Measurements from ENCODE around the gene ABHD17B.
"Not testable (repeated sequence)": the region's sequence is repeated elsewhere in the genome, so short reads cannot be mapped to it uniquely, and the experiment has no call there.

Gene ABHD17B

DNA sequence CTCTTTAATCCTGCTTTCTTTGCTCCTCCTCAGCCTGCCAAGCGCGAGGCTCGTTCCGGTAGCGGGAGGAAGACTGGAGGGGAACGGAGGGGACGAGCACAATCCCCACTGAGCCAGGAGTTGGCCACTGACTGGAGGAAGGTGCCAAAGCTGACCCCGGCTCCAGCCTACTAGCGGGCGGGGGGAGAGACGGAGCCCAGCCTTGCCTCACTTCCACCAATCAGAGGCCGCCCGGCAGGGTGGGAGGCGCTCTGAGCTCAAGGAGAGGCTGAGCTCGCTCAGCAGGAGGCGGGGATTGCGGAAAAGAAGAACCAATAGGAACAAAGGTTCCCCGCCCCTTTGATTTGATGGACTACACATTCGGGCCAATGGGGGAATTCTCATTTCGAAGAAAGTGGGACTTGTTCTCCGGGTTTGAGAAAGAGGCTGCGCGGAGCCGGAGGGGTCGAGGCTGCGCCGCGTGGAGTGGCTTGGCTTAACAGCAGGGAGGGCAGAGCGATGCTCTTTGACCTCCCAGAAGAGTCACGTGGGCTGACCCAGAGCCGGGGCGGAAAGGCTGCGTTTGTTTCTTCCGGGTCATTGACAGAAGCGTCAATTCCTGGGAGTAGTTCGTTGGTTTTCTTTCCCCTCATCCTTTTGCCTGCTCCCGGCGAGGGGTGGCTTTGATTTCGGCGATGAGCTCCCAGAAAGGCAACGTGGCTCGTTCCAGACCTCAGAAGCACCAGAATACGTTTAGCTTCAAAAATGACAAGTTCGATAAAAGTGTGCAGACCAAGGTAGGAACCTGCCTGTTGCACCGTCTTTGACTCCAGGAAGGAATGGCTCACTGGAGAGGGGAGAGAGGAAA, at the start of gene ABHD17B, which contains the start of gene C9orf85:
TSS of gene ABHD17B (minus strand) at position 133 of the 847 bp plus-strand sequence. CDS start 36,113 bp downstream, outside the sequence.
TSS of gene C9orf85 (plus strand) at position 579 of the 847 bp plus-strand sequence. CDS start at position 675, 96 bp downstream.
- peak; percentile 88 to 91 for DNase-seq (ENCODE audit: low read depth in 2 of 2)

DNA sequence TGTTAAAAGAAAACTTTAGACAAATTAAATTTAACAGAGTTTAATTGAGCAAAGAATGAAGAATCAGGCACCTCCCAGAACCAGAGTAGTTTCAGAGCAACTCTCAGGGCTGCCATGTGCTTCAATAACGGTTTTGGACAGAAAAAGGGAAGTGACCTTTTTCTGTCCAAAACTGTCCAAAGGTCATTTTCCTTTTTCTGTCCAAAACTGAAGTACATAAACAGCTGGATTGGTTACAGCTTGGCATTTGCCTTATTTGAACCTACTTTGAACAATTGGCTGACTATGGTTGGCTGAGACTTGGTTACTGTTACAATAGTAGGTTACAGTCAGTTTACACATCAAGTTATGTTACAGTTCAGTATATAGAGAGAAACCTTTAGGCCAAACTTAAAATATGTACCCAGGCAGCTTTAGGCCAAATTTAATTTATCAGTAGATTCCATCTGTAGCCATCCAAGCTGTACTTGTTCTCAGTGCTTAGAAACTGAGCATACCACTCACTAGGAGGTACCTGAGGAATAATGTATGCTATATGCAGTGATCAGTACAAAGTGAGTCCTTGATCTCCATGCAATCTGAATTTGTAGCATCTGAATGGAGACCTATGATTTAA, 44.4 kb upstream of the ABHD17B start:
- DNase-seq (ENCODE audit: low read depth in 2 of 2), result no peak

DNA sequence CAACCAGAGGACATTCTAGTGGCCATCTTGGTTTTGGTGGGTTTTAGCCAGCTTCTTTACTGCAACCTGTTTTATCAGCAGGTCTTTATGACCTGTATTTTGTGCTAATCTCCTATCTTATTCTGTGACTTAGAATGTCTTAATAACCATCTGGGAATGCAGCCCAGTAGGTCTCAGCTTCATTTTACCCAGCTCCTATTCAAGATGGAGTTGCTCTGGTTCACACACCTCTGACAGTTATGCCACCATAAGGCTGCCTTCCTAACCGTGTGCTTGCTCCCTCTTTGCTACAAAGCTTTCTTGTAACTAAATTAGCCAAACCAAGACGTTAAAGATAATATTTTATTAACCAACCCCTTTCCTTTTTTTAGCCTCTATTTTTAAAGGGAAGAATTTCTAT, 43.7 kb upstream of the ABHD17B start:
- DNase-seq (ENCODE audit: low read depth in 2 of 2), result not testable (repeated sequence)

DNA sequence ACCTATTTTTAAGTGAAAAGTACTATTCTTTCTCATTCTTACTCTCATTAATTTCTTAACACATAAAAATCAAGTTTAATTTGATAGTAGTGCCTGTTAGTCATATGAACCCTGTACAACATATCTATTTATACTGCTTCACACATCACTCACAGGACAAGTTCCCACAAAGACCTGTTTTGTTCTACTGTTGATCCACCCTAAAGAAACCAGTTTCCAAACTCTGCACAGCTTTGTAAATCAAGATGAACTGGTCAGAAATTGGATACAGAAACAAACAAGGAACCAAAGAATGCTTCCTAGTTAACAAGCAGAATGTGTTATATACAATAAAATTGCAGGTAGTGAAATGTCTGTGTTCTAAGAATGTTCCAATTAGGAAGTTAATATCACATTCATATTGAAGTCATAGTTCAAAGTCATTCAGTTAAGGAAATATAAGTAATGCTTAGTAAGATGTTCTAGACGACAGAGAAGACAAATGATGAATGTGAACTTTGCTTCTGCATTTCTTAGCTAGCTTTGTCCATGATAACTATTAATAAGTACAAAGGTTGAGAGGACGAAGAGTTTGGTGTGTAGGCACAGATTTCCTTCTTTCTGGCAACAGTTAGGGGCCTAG, 33.9 kb upstream of the ABHD17B start:
- no peak for DNase-seq (ENCODE audit: low read depth in 2 of 2)

DNA sequence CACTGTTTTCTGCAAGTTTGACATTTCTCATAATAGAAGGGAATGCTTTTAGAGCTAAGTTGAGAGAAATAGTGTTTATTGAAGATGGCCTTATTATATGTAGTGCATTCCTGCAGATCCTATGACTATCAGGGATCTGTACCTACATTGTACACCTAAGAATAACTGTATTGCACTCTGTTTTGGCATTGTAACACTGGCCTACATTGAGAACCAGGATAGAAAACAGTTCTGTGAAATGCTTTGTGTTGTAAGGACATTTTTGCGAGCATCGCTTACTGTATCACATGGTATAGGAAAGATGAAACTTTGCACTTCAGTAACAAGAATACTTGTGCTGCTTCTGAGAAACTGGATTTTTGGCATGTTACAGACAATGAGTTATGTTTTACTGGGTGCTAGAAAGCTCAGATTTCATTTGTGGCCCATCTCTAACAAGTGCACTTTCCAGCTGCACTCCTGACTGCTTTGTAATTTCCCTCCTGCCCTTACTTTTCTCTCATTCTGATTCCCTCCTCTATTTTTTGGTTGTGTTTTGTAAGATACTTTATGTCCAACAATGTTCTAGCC, 31.1 kb upstream of the ABHD17B start:
- DNase-seq (ENCODE audit: low read depth in 2 of 2), result no peak

DNA sequence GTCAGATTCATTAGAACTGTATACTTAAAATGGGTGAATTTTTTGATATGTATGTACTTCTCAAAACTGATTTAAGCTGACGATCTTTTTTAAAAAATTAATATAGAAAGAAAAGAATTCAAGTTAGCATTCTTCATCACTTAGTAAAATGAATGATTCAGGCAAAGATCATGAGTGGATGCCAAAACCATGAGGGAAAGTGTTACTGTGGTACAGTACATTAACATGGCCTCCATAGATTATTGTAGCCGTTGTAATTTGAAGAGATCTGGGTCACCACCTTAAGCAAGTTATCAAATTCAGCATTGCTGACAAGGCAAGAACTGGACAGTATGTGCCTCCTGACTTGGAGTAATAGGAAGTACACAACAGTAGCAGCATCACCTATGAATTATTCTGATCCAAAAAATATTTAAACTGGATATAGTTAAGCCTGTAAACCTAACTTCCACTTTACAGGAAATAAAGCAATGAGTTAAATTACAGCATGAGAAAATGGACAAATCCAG, 30.1 kb upstream of the ABHD17B start:
- DNase-seq (ENCODE audit: low read depth in 2 of 2), result no peak

DNA sequence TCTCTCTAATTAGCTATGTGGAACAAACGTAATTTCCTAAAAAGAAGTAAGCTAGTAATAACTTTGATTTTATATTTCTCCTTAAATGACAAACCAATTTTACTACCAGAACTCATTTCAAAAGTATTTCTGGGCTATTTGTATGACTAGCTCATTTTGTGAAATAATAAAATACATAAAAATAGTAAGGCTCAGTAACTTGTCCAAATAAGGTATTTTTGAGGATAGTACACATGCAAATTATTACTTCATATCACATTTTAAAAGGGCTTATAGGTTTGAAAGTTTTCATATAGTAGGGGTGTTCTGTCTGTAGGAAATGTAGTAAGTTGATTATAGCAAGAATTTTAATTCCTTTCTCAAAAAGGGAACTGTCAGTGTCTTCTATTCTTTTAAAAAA, 26.9 kb upstream of the ABHD17B start:
- DNase-seq (ENCODE audit: low read depth in 2 of 2), result no peak

DNA sequence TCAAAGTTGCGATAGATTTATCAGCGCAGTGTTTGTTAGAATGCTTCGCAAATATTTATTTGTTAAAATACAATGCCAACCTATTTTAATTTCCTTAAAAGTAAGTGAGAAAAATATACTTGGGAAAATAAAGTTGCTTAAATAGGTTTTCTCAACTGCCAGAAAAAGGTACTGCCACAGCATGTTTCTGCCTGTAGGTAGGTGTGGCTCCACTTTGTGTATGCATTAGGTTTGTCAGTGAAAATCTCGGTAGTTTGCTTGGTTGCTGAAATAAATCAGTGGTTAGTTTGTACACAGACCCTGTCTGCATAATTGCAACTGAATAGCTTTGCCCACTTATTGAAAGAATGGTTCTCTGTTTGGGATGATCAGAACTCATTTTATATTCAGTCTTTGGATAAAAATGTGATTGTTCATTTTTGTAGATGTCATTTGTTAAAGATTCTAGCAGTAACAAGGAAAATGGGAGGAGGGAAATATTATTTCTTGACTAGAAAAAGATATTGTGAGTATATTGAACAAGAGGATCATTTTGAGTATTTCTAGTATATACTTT, 26.2 kb upstream of the ABHD17B start:
- no peak for DNase-seq (ENCODE audit: low read depth in 2 of 2)

DNA sequence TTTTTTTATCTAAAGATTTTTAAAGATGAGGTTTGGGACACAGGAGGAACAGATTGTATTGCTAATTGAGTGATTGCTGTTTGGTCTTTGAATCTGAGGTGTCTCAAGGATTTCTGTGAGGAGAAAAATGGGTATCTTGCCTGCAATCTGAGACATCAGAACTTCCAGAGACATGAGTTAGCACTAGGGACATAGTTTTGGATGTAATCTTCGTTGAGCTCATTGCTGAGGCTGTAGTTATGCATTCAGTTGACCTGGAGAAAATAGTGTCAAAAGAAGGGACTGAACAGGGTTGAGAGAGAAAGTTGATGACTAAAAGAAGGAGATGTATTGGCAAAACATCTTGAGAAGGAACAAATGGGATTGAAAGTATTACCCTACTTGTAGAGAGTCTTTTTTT, 25.1 kb upstream of the ABHD17B start:
- DNase-seq (ENCODE audit: low read depth in 2 of 2), result no peak

DNA sequence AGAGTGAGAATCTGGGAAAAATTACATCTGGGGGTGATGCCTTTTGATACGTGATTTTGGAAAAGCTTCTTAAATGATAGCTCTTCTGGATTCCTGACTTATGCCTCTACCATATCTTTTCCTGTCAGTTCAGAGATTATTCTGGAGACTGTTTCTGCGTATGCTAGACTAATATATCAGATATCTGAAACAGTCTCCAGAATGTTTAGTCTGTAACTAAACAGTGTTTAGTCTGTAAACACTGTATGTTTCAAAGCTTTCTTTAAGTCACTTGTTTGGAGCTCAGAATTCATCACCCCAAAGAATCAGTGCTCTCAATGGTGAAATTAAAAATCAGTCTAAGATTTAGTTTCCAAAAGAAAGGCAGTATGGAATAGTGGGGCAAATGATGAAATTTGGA, 20.2 kb upstream of the ABHD17B start:
- no peak for DNase-seq (ENCODE audit: low read depth in 2 of 2)

DNA sequence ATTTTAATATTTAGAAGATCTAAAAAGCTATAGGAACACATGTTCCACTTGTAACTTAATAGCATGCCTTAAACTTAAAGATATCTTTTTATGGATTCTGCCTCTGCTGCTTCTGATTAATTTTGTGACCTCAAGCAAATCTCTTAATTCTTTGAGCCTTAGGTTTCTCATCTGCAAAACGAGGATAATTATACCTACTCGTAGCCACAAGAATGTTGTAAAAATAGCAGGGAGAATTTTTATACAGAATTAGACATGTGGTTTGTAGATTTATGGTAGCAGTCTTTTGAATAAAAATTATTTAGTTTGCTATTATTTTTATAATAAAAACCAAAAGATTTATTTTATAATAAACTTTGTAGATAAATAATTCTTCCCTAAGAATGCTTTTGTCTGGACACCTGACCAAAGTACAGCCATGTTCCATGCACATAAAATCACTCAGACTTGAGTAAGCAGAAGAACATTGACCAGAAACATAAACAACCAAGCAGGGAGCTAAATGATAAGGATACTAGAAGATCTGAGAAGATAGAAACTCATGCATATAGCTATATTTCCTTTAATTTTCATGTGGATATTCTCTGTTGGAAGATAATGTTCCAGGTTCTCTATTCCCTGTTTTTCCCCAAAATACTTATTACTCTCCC, 18.9 kb upstream of the ABHD17B start:
- no peak for DNase-seq (ENCODE audit: low read depth in 2 of 2)

DNA sequence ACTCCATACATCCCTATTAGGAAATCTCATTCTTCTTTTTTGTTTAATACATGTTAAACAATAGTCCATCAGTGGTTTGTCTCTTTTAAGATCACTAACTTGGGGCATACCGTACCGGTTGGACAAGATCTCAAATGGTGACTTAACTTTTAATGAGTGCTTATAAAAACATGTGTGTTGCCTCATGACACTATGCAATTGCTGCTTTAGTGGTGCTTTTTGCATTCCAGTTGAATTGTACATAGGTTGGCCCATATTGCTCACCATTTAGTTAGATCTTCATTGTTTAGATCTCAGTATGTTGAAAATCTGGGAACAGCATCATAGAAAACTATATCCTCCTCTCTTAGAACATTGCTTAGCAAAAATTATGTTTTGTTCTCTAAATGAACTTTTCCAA, 18.2 kb upstream of the ABHD17B start:
- DNase-seq (ENCODE audit: low read depth in 2 of 2), result no peak

DNA sequence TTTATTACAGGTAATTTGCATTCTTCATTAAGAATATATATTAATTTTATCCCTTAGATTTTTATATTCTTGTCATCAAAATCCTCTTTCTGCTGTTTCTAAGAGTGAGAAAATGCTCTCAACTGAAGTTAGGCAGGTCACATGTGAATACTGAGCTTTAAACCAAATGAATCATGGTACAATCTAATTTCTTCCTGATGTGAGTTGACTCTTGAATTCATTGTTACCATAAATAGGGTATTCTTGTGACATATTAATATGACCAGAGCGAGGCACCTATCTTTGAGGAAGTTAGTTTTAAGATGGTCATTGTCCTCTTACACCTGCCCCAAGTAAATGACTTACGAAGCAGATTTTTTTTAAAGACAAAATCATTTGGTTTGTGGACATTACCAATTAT, 17.8 kb upstream of the ABHD17B start:
- DNase-seq (ENCODE audit: low read depth in 2 of 2), result no peak

DNA sequence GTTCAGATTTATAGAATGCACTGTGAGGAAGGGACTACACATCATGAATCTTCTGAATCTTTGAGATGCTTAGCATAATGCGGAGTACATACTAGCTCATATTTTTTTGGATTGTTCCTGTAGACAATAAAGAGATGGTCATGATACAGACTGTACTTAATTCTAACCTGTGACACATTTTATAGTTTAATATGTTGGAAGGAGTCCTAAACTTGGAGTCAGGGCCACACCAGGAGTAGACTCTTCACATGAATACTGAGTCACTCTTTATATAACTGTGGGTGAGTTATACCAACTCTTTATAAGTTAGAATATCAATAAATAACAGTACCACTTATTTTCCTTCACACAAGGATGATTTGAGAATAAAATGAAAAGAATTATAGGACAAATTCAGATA, 17.4 kb upstream of the ABHD17B start:
- no peak for DNase-seq (ENCODE audit: low read depth in 2 of 2)

DNA sequence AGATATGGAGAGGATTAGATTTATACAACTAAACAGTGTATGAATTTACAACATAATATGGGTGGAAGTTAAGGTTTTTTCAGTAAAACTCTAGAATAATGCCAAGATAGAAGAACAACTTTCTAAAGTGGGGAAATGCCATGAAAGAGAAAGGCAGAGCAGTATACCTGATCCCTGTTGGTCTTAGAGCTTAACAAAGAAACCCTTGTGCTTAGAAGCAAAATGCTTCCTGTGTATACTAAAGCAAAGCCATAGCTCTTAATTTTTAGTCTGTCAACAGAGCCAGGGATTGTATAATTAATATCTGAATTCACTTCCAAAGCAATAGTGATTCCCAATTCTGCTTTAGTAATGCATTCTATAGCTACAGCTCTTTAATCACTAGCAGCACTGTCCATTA, 14.8 kb upstream of the ABHD17B start:
- DNase-seq (ENCODE audit: low read depth in 2 of 2), result no peak

DNA sequence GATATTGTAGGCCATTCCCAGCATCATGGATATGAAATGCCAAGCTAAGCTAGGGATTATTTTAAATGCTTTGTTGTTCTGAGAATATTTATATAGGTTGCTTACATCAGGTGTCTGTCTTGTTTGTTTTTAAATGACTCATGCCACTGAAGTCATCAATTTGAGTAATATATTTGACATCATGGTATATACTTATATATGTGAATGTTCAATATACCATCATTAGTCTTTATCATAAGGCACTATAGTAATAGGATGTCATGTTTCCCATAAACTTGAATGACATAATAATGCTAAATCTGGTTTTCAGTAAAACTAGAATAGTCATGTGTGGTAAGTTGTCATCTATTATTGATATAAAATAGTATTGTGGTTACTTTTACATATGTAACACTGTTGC, 13.6 kb upstream of the ABHD17B start:
- no peak for DNase-seq (ENCODE audit: low read depth in 2 of 2)

DNA sequence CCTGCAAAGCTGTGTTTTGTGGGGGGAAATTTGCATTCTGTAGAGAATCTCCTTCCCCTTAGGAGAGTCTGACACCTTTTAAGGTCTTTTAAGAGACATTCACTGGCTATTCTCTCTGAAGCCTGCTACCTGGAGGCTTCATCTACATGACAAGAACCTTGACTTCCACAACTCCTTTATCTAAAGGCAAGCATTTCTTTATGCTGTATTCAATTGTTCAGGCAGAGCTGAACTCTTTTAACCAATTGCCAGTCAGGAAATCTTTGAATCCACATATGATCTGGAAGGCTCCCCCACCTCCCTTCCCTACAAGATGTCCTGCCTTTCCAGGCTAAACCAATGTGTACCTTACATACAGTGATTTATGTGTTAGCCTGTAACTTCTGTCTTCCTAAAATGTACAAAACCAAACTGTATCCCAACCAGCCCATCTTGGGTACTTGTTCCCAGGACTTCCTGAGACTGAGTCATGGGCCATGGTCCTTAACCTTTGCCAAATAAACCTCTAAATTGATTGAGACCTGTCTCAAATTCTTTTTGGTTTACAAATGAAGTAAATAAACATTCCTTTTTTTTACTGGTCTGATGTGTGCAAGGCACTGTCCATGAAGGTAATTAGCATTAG, 10.3 kb upstream of the ABHD17B start:
- DNase-seq (ENCODE audit: low read depth in 2 of 2), result no peak

DNA sequence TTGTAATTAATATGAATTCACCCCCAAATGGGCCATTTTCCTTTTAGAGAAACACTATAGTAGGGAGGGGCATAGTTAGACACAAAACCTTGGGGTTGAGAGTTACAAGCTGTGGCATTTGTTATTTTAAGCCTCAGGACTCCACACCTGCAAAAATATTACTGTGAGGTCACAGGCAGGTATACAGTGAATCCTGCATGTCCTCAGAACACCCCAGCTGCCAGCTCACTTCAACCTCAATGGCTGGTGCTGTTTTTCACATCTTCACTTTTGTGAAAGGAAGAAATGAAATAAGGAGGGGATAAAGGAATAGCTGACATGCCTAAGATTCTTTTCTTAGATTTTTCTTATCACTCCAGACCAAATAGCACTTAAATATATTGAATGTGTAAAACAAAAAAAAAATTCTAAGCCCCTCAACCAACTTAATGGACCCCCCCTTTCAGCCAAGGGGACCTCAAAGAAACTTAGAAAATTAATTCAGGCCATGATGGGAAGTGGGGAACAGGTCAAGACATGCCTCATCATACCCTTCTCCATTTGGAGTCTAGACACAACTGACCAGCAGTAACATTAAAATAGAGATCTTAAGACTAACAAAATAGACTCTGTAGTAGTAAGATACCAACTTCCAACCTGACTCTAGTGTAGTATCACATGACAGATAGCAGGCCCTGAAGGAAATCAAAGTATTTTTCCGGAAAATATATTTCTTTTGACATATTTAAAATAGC, 9.6 kb upstream of the ABHD17B start:
- DNase-seq (ENCODE audit: low read depth in 2 of 2), result no peak

DNA sequence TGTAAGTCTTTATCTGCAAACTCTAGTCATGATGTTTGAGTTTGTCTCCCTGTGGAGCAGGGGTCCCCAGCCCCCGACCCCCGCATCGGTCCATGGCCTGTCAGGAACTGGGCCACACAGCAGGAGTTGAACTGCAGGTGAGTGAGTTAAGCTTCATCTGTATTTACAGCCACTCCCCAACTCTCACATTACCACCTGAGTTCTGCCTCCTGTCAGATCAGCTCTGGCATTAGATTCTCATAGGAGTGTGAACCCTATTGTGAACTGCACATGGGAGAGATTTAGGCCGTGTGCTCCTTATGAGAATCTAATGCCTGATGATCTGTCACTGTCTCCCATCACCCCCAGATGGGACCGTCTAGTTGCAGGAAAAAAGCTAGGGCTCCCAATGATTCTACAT, 7.4 kb upstream of the ABHD17B start:
- DNase-seq (ENCODE audit: low read depth in 2 of 2), result no peak

DNA sequence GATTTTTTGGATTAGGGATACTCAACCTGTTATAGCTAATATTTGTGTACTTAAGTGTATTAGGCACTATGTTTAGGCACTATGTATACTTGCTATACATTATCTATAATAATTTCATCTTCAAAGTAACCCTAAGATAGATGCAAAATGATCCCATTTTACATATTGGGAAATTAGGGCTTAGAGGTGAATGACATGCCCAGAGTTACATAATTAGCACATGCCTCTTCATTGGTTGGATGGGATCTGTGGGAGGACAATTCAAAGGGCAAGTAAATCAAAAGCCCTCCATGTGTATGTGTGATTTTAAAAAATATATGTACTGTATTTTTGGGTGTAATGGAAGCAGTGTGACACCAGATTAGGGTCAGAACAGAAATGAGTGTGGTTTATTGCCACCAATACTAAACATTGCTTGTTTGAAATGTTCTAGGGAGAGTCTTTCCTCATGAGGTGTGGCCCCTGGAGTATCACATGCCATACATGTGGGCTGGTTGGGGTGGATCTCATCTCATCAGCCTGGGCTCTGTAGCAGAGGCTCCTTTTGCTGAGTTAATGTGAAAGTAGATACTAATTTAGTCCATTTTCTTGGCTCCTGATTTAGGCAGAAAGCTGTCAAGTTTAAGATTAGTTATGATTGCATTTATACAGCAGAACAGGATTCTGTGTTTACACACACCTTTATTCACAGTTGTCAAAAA, 6.0 kb upstream of the ABHD17B start:
- no peak for DNase-seq (ENCODE audit: low read depth in 2 of 2)

All from stimulated activated CD8-positive, alpha-beta memory T cell treated with anti-CD3 and anti-CD28 coated beads, Interleukin-7, amount 100 ng/mL, for 1 hour (primary cell).